Natural killer cell treated with Interleukin-12 subunit alpha and Interleukin-12 subunit beta and Interleukin-15 and Interleukin-18, amount 100 ng/mL, for 72 hours (primary cell): ENCODE measurements around the gene COG7. TPM values are rescaled to one million over a fixed set of nuclear protein-coding genes. Genes with fewer than 3 reads are reported as not detected.

Experiments
- ATAC-seq, 2 donors: fragments of 150-1000 bp; cut with Tn5 transposase in 1 of 2; sonication (Bioruptor Pico), chemical (Tn5 transposase) in 1 of 2; 2 replicates each; pipeline ENCODE4 v1.10.0; 2021
- DNase-seq: peaks from one replicate; pipeline ENCODE4 v3.0.0; 2022; ENCODE audit warnings: low spot score
- H3K27ac Mint-ChIP-seq, 2 donors: 1 replicate in 1 of 2; 2 replicates in 1 of 2; pipeline ENCODE4 v1.8.0; 2022; ENCODE audit warnings: mixed read lengths in 2 of 2, mild to moderate bottlenecking in 1 of 2, moderate library complexity in 1 of 2
- H3K27me3 Mint-ChIP-seq, 2 donors: 1 replicate in 1 of 2; 2 replicates in 1 of 2; pipeline ENCODE4 v1.8.0; 2022; ENCODE audit warnings: mixed read lengths in 2 of 2
- H3K36me3 Mint-ChIP-seq: one replicate; pipeline ENCODE4 v1.8.0; 2022; ENCODE audit warnings: mixed read lengths
- H3K4me1 Mint-ChIP-seq, 2 donors: 1 replicate in 1 of 2; 2 replicates in 1 of 2; pipeline ENCODE4 v1.8.0; 2022; ENCODE audit warnings: low read depth in 2 of 2, mixed read lengths in 2 of 2, mild to moderate bottlenecking in 1 of 2
- H3K4me3 Mint-ChIP-seq: one replicate; pipeline ENCODE4 v1.8.0; 2022; ENCODE audit warnings: mixed read lengths
- H3K9me3 Mint-ChIP-seq: 2 replicates; pipeline ENCODE4 v1.8.0; 2022; ENCODE audit warnings: mixed read lengths
- total RNA-seq, 2 donors: library from RNA; stranded (reverse); gene quantifications; one replicate each; pipeline ENCODE4 v1.2.3, GENCODE V29; 2022

The COG7 gene
- total RNA-seq, result 10 to 100 TPM; 21.9 to 28.2 TPM

- H3K9me3 Mint-ChIP-seq, result no peaks in the 10 kb centered on the region
- no peaks in the 10 kb centered on the region for H3K36me3 Mint-ChIP-seq
- DNase-seq (peak; percentile 91), ATAC-seq (peak; percentile 95 to 96)
- peak within 1 kb of the TSS; percentile 100 for H3K4me3 Mint-ChIP-seq
- H3K4me1 Mint-ChIP-seq, result peaks cover 26 to 28% of the 10 kb centered on the region in 2 donors
- H3K27ac Mint-ChIP-seq, result peak within 1 kb of the TSS; percentile 87 to 95
- H3K27me3 Mint-ChIP-seq, result no peaks in the 10 kb centered on the region
Observed at GRCh38 chr16:23452572-23453337, at the start of gene COG7. Gene COG7, minus strand, starts transcription at chr16:23453189. Its CDS starts 195 bp downstream, at chr16:23452994.

- peak overlapping the region; percentile 5 to 25 for H3K27ac Mint-ChIP-seq
- ATAC-seq (no peak), DNase-seq (no peak)
- H3K27me3 Mint-ChIP-seq, result no peaks in the 10 kb centered on the region
- H3K4me1 Mint-ChIP-seq, result peaks cover 44 to 63% of the 10 kb centered on the region in 2 donors
- H3K9me3 Mint-ChIP-seq, result no peaks in the 10 kb centered on the region
- no peaks in the 10 kb centered on the region for H3K36me3 Mint-ChIP-seq
- no peak overlapping the region for H3K4me3 Mint-ChIP-seq
Observed at GRCh38 chr16:23502466-23502865, 49.5 kb upstream of the COG7 start.

- Mint-ChIP-seq H3K4me1 (peaks cover 41 to 59% of the 10 kb centered on the region in 2 donors), H3K4me3 (no peak overlapping the region), H3K27me3 (no peaks in the 10 kb centered on the region), H3K9me3 (no peaks in the 10 kb centered on the region), H3K36me3 (no peaks in the 10 kb centered on the region), H3K27ac (no peak overlapping the region)
- ATAC-seq, result no peak
- DNase-seq, result no peak
Observed at GRCh38 chr16:23501291-23501690, 48.3 kb upstream of the COG7 start.

- ATAC-seq, result no peak
Observed at GRCh38 chr16:23500862-23501225, 47.9 kb upstream of the COG7 start.

GRCh38 chr16:23500212-23500861, 47.3 kb upstream of the COG7 start:
- Mint-ChIP-seq H3K36me3 (no peaks in the 10 kb centered on the region), H3K4me3 (no peak overlapping the region), H3K4me1 (peaks cover 34 to 50% of the 10 kb centered on the region in 2 donors), H3K9me3 (no peaks in the 10 kb centered on the region), H3K27ac (no peak overlapping the region), H3K27me3 (no peaks in the 10 kb centered on the region)
- ATAC-seq (no peak), DNase-seq (no peak)

More at GRCh38 chr16:23500862-23501225, 47.9 kb upstream of the COG7 start:
- Mint-ChIP-seq H3K36me3 (no peaks in the 10 kb centered on the region), H3K4me1 (peaks cover 37 to 55% of the 10 kb centered on the region in 2 donors), H3K9me3 (no peaks in the 10 kb centered on the region), H3K27me3 (no peaks in the 10 kb centered on the region), H3K4me3 (no peak overlapping the region), H3K27ac (no peak overlapping the region)
- no peak for DNase-seq

- Mint-ChIP-seq H3K27ac (no peak overlapping the region), H3K27me3 (no peaks in the 10 kb centered on the region), H3K9me3 (no peaks in the 10 kb centered on the region), H3K4me1 (peaks cover 31 to 45% of the 10 kb centered on the region in 2 donors), H3K4me3 (no peak overlapping the region), H3K36me3 (no peaks in the 10 kb centered on the region)
- no peak for ATAC-seq
- DNase-seq, result no peak
Observed at GRCh38 chr16:23499801-23500200, 46.8 kb upstream of the COG7 start.

GRCh38 chr16:23498863-23499262, 45.9 kb upstream of the COG7 start:
- Mint-ChIP-seq H3K27ac (peak overlapping the region in 1 of 2 donors; percentile 75), H3K27me3 (no peaks in the 10 kb centered on the region), H3K9me3 (no peaks in the 10 kb centered on the region), H3K4me3 (no peak overlapping the region), H3K4me1 (peaks cover 25 to 36% of the 10 kb centered on the region in 2 donors), H3K36me3 (no peaks in the 10 kb centered on the region)
- DNase-seq (no peak), ATAC-seq (no peak)

- Mint-ChIP-seq H3K4me3 (no peak overlapping the region), H3K4me1 (peaks cover 21 to 29% of the 10 kb centered on the region in 2 donors), H3K27me3 (no peaks in the 10 kb centered on the region), H3K36me3 (no peaks in the 10 kb centered on the region), H3K27ac (no peak overlapping the region), H3K9me3 (no peaks in the 10 kb centered on the region)
- ATAC-seq (no peak), DNase-seq (no peak)
Observed at GRCh38 chr16:23497543-23497868, 44.5 kb upstream of the COG7 start.

GRCh38 chr16:23496821-23497542, 44.0 kb upstream of the COG7 start:
- DNase-seq, result no peak
- H3K27ac Mint-ChIP-seq, result no peak overlapping the region
- H3K4me3 Mint-ChIP-seq, result no peak overlapping the region
- no peaks in the 10 kb centered on the region for H3K36me3 Mint-ChIP-seq
- H3K27me3 Mint-ChIP-seq, result no peaks in the 10 kb centered on the region
- ATAC-seq, result no peak
- no peaks in the 10 kb centered on the region for H3K9me3 Mint-ChIP-seq
- peaks cover 18 to 26% of the 10 kb centered on the region in 2 donors for H3K4me1 Mint-ChIP-seq

- Mint-ChIP-seq H3K27me3 (no peaks in the 10 kb centered on the region), H3K27ac (no peak overlapping the region), H3K9me3 (no peaks in the 10 kb centered on the region), H3K4me1 (peaks cover 11 to 16% of the 10 kb centered on the region in 2 donors), H3K4me3 (no peak overlapping the region), H3K36me3 (peaks cover 10% of the 10 kb centered on the region)
- DNase-seq (no peak), ATAC-seq (no peak)
Observed at GRCh38 chr16:23495671-23496070, 42.7 kb upstream of the COG7 start.

GRCh38 chr16:23494188-23494587, 41.2 kb upstream of the COG7 start:
- no peak for DNase-seq
- Mint-ChIP-seq H3K9me3 (no peaks in the 10 kb centered on the region), H3K27me3 (no peaks in the 10 kb centered on the region), H3K27ac (peak overlapping the region in 1 of 2 donors; percentile 62), H3K36me3 (peaks cover 11% of the 10 kb centered on the region), H3K4me1 (peaks cover 5 to 9% of the 10 kb centered on the region in 2 donors), H3K4me3 (no peak overlapping the region)
- ATAC-seq, result no peak

- no peaks in the 10 kb centered on the region for H3K27me3 Mint-ChIP-seq
- no peaks in the 10 kb centered on the region for H3K9me3 Mint-ChIP-seq
- no peak for DNase-seq
- no peak overlapping the region for H3K4me3 Mint-ChIP-seq
- H3K27ac Mint-ChIP-seq, result no peak overlapping the region
- H3K4me1 Mint-ChIP-seq, result peaks cover 0 to 2% of the 10 kb centered on the region in 2 donors
- no peak for ATAC-seq
- peaks cover 11% of the 10 kb centered on the region for H3K36me3 Mint-ChIP-seq
Observed at GRCh38 chr16:23491490-23492391, 38.8 kb upstream of the COG7 start.

GRCh38 chr16:23486480-23486879, 33.5 kb upstream of the COG7 start:
- Mint-ChIP-seq H3K4me1 (peaks cover 2 to 10% of the 10 kb centered on the region in 2 donors), H3K9me3 (no peaks in the 10 kb centered on the region), H3K36me3 (peaks cover 22% of the 10 kb centered on the region), H3K27ac (no peak overlapping the region), H3K27me3 (no peaks in the 10 kb centered on the region), H3K4me3 (no peak overlapping the region)
- no peak for ATAC-seq
- no peak for DNase-seq
